Cardiac muscle cell (in vitro differentiated cells and primary cell): ENCODE results near the gene HEY2. TPM values are rescaled to one million over a fixed set of nuclear protein-coding genes. Genes with fewer than 3 reads are reported as not detected.

Experiments used
- DNase-seq, 2 donors: peaks; one replicate each; pipeline versions ENCODE4 v3.0.0 to v3.0.0-alpha.2; 2010 to 2017; ENCODE audit warnings: low read depth in 1 of 2, low spot score in 1 of 2
- H3K27ac ChIP-seq: fragments of 200-600 bp; sonication (generic); 2 replicates; pipeline ENCODE4 v1.5.1; 2016
- H3K27me3 ChIP-seq: fragments of 200-600 bp; sonication (generic); 2 replicates; pipeline ENCODE4 v1.6.0; 2016; ENCODE audit warnings: control low read depth
- H3K36me3 ChIP-seq: fragments of 200-600 bp; sonication (generic); 2 replicates; pipeline ENCODE4 v1.5.1; 2016; ENCODE audit warnings: control low read depth
- H3K4me1 ChIP-seq: fragments of 200-600 bp; sonication (generic); 2 replicates; pipeline ENCODE4 v1.8.1; 2017; ENCODE audit warnings: low read depth, mild to moderate bottlenecking, mixed run types
- H3K4me3 ChIP-seq: fragments of 200-600 bp; sonication (generic); 2 replicates; pipeline ENCODE4 v1.5.1; 2016; ENCODE audit warnings: mild to moderate bottlenecking
- H3K9me3 ChIP-seq: fragments of 200-600 bp; sonication (generic); 2 replicates; pipeline ENCODE4 v1.5.1; 2017; ENCODE audit warnings: low read depth, mild to moderate bottlenecking, control low read depth
- polyA plus RNA-seq: library from polyadenylated mRNA; unstranded; fragments of >200 nt; fragmentation: Nextera tagmentation; extraction: Ambion mirVana; gene quantifications from 2 replicates; pipeline ENCODE4 v1.2.1, GENCODE V29; 2016
- total RNA-seq: library from RNA; depleted of rRNA; stranded (reverse); fragments of >200 nt; gene quantifications from 2 replicates; pipeline ENCODE4 v1.2.3, GENCODE V29; 2016
- TF ChIP-seq, protein P1 (sequence below): IDR thresholded peaks from 2 replicates; pipeline ENCODE4 v1.5.1; 2012; ENCODE audit warnings: low read depth, mild to moderate bottlenecking, low read length

Gene HEY2
- total and polyA plus RNA-seq, 2 experiments from 2014 or later, result 54.1 to 73.8 TPM

- Histone ChIP-seq H3K36me3 (no peaks in the 10 kb centered on the region), H3K9me3 (no peaks in the 10 kb centered on the region), H3K4me3 (no peak overlapping the region), H3K27me3 (no peaks in the 10 kb centered on the region), H3K27ac (no peak overlapping the region), H3K4me1 (peaks cover 24% of the 10 kb centered on the region)
- no peak for DNase-seq
- TF ChIP-seq, protein P1, sequence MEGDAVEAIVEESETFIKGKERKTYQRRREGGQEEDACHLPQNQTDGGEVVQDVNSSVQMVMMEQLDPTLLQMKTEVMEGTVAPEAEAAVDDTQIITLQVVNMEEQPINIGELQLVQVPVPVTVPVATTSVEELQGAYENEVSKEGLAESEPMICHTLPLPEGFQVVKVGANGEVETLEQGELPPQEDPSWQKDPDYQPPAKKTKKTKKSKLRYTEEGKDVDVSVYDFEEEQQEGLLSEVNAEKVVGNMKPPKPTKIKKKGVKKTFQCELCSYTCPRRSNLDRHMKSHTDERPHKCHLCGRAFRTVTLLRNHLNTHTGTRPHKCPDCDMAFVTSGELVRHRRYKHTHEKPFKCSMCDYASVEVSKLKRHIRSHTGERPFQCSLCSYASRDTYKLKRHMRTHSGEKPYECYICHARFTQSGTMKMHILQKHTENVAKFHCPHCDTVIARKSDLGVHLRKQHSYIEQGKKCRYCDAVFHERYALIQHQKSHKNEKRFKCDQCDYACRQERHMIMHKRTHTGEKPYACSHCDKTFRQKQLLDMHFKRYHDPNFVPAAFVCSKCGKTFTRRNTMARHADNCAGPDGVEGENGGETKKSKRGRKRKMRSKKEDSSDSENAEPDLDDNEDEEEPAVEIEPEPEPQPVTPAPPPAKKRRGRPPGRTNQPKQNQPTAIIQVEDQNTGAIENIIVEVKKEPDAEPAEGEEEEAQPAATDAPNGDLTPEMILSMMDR, result no peak
Observed at GRCh38 chr6:125727216-125727615, 22.2 kb upstream of the HEY2 start.

DNA sequence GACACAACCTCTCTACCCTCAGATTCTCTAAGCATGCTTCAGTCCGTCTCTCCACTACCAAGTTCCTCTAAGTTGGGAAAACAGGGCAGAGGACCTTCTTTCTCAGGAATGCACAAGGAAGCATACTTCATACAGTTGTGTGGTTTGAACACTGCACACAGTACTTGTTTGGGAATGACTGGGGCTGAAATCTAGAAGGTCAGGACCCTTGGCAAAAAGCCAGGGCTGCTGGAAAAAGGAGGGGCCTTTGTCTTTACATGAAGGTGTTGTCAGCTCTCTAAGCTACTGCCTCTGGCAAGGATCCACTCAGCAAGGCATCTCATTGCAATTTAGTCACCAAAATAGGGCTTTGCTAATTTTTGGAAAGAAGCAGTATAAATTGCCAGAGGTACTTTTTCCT is 20.7 kb upstream of the HEY2 start:
- no peaks in the 10 kb centered on the region for H3K9me3 ChIP-seq

GRCh38 chr6:125729983-125730382 is 19.4 kb upstream of the HEY2 start:
- H3K4me3 ChIP-seq, result no peak overlapping the region
- no peaks in the 10 kb centered on the region for H3K9me3 ChIP-seq
- peaks cover 24% of the 10 kb centered on the region for H3K4me1 ChIP-seq
- H3K27ac ChIP-seq, result no peak overlapping the region
- TF ChIP-seq, protein P1, result no peak
- no peaks in the 10 kb centered on the region for H3K27me3 ChIP-seq
- no peaks in the 10 kb centered on the region for H3K36me3 ChIP-seq
- DNase-seq, result no peak

More for the DNA sequence above, 20.7 kb upstream of the HEY2 start:
- H3K4me1 ChIP-seq, result peaks cover 24% of the 10 kb centered on the region
- TF ChIP-seq, protein P1, result no peak
- H3K27ac ChIP-seq, result peak overlapping the region; percentile 84
- H3K4me3 ChIP-seq, result no peak overlapping the region
- no peaks in the 10 kb centered on the region for H3K36me3 ChIP-seq
- no peaks in the 10 kb centered on the region for H3K27me3 ChIP-seq
- DNase-seq, result peak; percentile 34 to 90

- TF ChIP-seq, protein P1, result no peak
- Histone ChIP-seq H3K9me3 (no peaks in the 10 kb centered on the region), H3K27me3 (no peaks in the 10 kb centered on the region)
Observed at GRCh38 chr6:125732398-125732797, 17.0 kb upstream of the HEY2 start.

GRCh38 chr6:125733516-125734300 is 15.7 kb upstream of the HEY2 start:
- Histone ChIP-seq H3K4me1 (peaks cover 19% of the 10 kb centered on the region), H3K4me3 (no peak overlapping the region), H3K36me3 (no peaks in the 10 kb centered on the region), H3K9me3 (no peaks in the 10 kb centered on the region), H3K27me3 (no peaks in the 10 kb centered on the region), H3K27ac (no peak overlapping the region)
- TF ChIP-seq, protein P1, result no peak
- no peak for DNase-seq

More at GRCh38 chr6:125732398-125732797, 17.0 kb upstream of the HEY2 start:
- H3K4me1 ChIP-seq, result peaks cover 24% of the 10 kb centered on the region
- DNase-seq, result no peak
- H3K4me3 ChIP-seq, result no peak overlapping the region
- H3K27ac ChIP-seq, result no peak overlapping the region
- no peaks in the 10 kb centered on the region for H3K36me3 ChIP-seq
